ENCODE results near the gene RUNX1. TPM values are rescaled to one million over a fixed set of nuclear protein-coding genes. Genes with fewer than 3 reads are reported as not detected.
A peak's percentile ranks its signal among the peaks of the same experiment; 100 is the strongest.

The RUNX1 gene
- total and polyA plus RNA-seq, 8 donors = 7.5 to 89.6 (median 10.8) TPM

GRCh38 chr21:34813266-34813894, 235.7 kb downstream of the RUNX1 start:
- TF ChIP-seq CTCF (IDR thresholded peaks at IDR 0.05) = no peak
- peaks cover 0 to 78% of the 10 kb centered on the region in 2 donors for H3K4me1 ChIP-seq
- intact Hi-C loops (cut with DNase I) = no loop called here
- no peaks in the 10 kb centered on the region for H3K9me3 ChIP-seq
- DNase-seq = peak in 1 of 4 donors; percentile 40
- no peak overlapping the region for H3K4me3 ChIP-seq
- peaks cover 0 to 80% of the 10 kb centered on the region in 2 donors for H3K36me3 ChIP-seq
- H3K27ac ChIP-seq = peak overlapping the region in 1 of 2 donors; percentile 38
- H3K27me3 ChIP-seq = no peaks in the 10 kb centered on the region
- no peak for ATAC-seq

- intact Hi-C loops (cut with DNase I) = no loop called here
- no peak for DNase-seq
- Histone ChIP-seq H3K4me3 (no peak overlapping the region), H3K36me3 (peaks cover 0 to 78% of the 10 kb centered on the region in 2 donors), H3K27me3 (no peaks in the 10 kb centered on the region), H3K27ac (no peak overlapping the region), H3K9me3 (no peaks in the 10 kb centered on the region), H3K4me1 (peaks cover 0 to 85% of the 10 kb centered on the region in 2 donors)
- ATAC-seq = no peak
- TF ChIP-seq CTCF (IDR thresholded peaks at IDR 0.05) = no peak
Observed at GRCh38 chr21:34812504-34813265, 236.4 kb downstream of the RUNX1 start.

GRCh38 chr21:34811368-34811767, 237.7 kb downstream of the RUNX1 start:
- intact Hi-C loops (cut with DNase I) = no loop called here
- Histone ChIP-seq H3K4me3 (no peak overlapping the region), H3K9me3 (no peaks in the 10 kb centered on the region), H3K27me3 (no peaks in the 10 kb centered on the region), H3K27ac (peak overlapping the region in 1 of 2 donors; percentile 0), H3K4me1 (peaks cover 0 to 98% of the 10 kb centered on the region in 2 donors), H3K36me3 (peaks cover 0 to 68% of the 10 kb centered on the region in 2 donors)
- DNase-seq (no peak), ATAC-seq (no peak)
- no peak for TF ChIP-seq CTCF (IDR thresholded peaks at IDR 0.05)

GRCh38 chr21:34810786-34811185, 238.3 kb downstream of the RUNX1 start:
- no peaks in the 10 kb centered on the region for H3K27me3 ChIP-seq
- peak overlapping the region in 1 of 2 donors; percentile 0 for H3K27ac ChIP-seq
- no peaks in the 10 kb centered on the region for H3K9me3 ChIP-seq
- intact Hi-C loops (cut with DNase I) = no loop called here
- H3K36me3 ChIP-seq = peaks cover 0 to 62% of the 10 kb centered on the region in 2 donors
- ATAC-seq (no peak), DNase-seq (peak in 1 of 4 donors; percentile 42)
- peaks cover 0 to 99% of the 10 kb centered on the region in 2 donors for H3K4me1 ChIP-seq
- H3K4me3 ChIP-seq = no peak overlapping the region
- no peak for TF ChIP-seq CTCF (IDR thresholded peaks at IDR 0.05)

- no peak for TF ChIP-seq CTCF (IDR thresholded peaks at IDR 0.05)
- ATAC-seq (no peak), DNase-seq (peak in 1 of 4 donors; percentile 50)
- H3K4me1 ChIP-seq = peaks cover 0 to 99% of the 10 kb centered on the region in 2 donors
- H3K4me3 ChIP-seq = no peak overlapping the region
- peak overlapping the region in 1 of 2 donors; percentile 21 for H3K27ac ChIP-seq
- intact Hi-C loops (cut with DNase I) = no loop called here
- H3K36me3 ChIP-seq = peaks cover 0 to 52% of the 10 kb centered on the region in 2 donors
- no peaks in the 10 kb centered on the region for H3K27me3 ChIP-seq
- no peaks in the 10 kb centered on the region for H3K9me3 ChIP-seq
Observed at GRCh38 chr21:34809822-34810221, 239.3 kb downstream of the RUNX1 start.
